NCI-H1417 (cell line): ENCODE data around the gene NECTIN1.

ENCODE experiments used
- DNase-seq, 3 experiments: peaks; one replicate each; lab custom pipeline; 2025; lab: John Stamatoyannopoulos, UW

The NECTIN1 gene

DNA sequence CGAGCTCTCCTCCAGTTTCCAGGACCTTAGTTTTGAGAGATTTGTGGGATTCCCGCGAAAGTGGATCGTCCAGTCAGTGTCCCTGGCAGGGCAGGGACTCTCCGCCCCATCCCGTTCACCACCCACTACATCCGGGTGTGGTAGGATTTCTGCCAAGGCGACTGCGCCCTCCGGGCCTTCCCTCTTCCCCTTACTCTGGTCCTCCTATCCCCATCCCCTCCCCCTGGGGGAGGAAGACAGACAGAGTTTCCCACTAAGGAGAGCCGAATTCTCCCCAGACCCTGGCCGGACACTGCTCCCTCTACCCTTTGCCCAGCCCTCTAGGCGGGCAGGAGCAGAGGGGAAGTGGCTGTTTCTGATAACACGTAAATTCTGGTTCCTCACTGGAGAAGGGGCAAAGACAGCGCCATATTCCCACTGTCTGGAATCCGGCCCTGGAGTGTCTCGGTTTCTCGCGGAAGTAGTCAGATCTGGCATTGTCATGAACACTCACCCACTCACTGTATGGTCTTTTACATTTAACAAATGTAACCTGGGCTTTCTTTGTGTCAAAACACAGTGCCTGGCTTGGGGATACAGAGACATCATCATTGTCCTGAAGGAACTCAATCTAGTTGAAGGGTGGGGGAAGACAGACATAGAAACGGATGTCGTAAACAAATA lies 1.1 kb upstream of the NECTIN1 start:
- no peak for DNase-seq

DNA sequence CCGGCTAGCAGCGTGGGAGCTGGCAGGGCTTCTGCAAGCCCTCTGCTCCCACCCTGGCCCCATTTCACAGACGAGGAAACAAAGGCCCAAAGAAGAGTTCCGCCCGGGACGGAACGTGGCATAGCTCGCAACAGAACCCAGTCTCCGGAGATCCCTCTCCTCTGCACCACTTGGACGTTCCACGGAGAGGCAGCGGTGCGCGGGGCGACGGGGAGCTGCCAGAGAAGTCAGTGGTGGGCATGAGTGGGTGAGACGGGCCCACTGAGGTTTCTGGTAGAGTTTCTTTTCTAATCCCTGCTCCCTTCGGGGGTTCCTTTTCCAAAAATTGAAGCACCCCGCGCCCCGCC lies 554 bp upstream of the NECTIN1 start:
- DNase-seq: no peak

DNA sequence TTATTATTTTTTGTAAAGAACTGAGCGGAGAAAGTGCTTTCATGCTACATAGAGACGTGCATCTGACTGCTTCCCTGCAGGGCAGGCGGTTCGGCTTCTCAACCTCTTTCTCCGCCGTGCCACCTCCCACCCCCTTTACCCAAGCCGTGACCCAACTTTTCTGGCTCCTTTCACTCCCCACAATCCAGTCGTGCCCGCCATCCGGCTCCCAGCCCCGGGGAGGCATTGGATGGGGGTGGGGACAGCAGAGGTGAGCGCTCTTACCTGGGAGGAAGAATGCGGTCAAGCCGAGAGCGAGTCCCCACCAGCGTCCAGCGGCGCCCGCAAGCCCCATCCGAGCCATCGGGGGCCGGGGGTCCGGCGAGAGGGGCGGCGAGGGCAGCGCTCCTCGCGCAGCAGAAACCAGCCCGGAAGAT lies 781 bp downstream of the NECTIN1 start:
- peak in 1 of 3 experiments; percentile 82 for DNase-seq

DNA sequence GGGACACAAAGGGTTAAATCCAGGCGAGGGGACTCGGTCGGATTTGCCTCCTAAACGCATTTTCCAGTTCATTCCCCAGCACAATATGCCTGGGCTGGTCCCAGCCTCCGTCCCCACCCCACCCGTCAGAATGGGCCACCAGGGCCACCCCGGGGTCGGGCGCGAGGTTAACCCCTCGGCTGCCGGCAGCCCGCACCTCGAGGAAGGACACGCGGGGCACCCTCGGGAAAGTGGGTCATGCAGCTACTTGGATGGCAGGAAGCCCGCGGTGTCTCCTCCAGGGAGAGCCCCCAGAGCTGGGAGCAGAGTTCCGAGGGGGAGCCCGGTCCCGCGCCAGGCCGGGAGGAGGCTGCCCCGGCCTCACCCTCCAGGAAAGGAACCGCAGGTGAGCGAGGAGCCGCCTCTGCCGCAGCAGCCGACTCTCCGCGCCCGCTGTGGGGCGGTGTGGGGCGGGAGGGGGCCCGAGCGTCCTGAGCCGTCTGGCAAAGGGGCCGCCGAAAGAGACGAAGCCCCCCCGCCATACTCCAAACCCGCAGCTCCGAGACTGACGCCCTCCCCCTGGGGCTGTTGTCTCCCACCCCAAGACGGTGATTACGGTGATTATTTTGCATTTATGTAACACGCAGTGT lies 1.4 kb downstream of the NECTIN1 start:
- DNase-seq: peak; percentile 23 to 82 (median 69)

DNA sequence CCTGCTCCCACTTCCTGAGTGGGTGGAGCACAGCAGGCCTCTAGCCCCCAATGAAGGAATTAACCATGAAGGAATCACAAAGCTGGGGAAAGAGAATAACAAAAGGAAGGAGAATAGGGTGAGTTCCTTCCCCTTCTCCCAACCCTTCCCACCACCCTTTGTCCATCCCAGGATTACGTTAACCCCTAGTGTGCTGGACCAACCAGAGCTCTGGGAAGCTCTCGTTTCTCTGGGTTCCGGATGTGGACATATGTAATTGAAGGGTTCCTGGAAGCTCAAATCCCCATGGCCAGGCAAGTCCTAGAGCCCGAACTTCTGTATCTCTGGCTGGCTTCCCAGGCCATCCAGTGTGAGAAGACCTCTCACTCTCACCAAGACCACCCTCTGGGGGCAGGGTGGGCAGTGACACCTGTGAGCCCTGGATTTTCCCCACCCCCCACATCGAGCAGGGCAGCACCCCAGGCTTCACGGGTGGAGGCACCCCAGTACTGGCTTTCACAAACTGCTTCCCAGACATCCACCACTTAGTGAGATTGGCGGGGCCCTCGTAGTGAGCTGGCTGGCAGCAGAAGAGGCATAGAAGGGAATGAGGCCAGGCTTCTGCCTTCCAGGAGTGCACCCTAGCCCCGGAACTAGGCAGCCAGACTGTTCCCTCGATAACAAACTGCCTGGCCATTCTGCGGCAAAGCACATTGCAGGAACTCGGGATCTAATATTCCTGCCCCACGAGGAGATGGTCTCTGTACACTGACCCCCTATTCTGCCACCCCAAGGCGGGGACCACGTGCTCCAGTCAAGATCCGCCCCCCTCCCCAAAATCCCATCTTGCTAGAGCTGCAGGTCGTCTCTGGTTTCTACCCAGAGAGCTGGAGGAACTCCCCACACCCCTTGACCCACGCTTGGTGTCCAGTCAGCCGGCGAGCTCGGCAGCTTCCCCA lies 2.1 kb downstream of the NECTIN1 start:
- DNase-seq: peak in 1 of 3 experiments; percentile 55

DNA sequence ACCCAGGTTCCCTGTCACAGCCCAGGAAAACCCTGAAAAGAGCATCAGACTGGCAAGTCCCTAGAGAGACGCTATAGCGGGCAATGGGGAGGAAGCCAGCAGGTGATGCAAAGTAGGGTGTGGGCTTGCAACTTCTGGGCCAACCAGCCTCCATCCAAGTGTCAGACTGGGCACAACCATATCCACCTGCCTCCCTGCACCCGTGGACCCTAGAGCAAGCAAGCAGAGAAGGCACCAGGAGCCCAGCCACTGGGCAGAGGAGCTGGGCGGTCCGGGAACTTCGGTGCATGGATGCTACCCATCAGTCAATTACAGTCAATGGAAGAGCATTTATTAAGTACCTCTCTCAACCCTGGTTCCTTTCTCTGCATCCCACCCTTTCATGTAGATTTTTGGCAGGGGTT lies 2.8 kb downstream of the NECTIN1 start:
- DNase-seq: no peak

DNA sequence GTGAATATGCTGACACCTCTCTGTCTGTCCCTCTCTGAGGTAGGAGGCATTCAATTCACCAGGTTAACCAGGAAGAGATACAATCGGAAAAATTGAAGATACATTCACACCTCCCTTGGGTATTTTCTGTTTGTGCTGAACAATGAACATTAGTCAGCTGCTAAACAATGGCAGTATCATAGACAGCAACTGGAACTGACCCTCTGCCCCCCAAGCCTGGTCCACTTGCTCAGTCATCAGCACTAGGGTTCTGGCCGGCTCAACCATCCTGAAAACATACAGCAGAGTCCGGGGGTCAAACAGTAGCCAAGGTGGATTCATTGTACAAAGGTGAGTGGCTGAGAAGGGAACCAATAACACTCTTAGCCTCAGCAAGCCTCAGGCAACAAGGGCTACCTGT lies 4.0 kb downstream of the NECTIN1 start:
- no peak for DNase-seq

DNA sequence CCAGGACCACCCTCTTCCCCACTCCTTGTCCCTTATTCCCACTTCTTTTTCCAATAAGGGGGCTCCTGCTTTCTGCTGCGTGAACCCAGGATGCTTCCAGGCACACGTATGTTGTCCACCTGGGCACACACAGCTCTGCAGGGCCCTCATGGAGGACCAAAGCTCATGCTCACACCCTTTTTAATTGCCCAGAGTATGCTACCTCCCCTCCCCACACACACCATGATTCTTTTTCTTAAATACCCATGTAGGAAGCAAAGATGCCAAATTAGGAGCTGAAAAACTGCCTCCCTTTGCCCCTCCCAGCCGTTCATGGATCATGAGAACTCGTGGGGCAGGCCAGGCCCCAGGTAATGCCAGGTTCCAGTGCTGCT lies 5.1 kb downstream of the NECTIN1 start:
- no peak for DNase-seq

DNA sequence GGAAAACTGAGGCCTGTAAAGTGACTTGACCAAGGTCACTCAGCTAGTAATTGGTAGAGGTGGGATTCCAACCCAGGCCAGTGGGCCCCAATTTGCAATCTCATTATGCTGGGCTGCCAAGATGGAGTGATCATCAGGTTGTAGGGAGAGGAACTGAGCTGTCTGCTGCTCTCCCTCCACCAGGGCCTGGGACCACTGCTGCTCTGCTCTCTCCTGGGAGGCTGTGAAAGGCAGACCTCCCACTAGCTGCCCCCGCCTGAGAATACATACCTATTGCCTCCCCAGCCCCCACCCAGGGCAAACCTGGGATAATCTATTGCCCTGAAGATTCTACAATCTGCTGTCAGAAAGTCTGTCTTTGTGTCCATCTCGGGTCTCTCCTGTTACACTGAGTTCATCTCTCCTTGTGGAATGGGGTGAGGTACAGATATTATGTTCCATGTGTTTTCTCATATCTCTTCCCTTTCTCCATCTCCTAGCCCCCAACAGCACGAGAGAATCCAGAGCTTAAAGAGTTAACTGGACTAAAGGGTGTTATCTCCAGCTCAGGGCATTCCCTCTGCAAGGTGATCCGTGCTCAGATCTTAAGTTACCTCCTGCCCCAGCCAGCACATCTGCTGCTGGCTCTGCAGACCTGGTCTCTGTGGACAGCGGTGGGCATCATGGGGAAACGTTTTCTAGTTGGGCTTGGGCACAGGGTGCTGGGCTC lies 5.6 kb downstream of the NECTIN1 start:
- DNase-seq: no peak

DNA sequence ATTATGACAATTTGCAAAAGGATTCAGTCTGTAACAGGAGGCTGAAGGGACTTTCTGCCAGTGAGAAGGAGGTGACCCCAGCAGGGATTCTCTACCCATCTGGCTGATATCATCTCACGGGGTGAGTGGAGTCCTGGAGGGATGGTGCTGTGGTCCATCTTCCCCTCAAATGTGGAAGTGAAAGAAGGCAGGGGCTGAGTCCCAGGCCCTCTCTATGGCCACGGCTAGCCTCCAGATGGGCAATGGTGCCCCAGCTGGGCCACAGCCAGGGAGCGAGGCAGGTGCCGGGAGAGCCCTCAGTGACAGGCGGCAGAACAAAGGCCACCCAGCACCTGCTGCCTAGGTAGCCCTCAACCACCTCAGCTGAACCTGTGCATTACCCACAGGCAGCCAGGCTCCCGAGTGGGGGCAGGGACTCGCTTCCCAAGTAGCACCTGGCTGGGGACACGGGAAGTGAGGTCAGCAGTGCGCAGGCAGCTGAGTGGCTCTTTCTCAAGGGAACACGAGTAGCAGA lies 6.7 kb downstream of the NECTIN1 start:
- DNase-seq: peak; percentile 78 to 96 (median 91)

DNA sequence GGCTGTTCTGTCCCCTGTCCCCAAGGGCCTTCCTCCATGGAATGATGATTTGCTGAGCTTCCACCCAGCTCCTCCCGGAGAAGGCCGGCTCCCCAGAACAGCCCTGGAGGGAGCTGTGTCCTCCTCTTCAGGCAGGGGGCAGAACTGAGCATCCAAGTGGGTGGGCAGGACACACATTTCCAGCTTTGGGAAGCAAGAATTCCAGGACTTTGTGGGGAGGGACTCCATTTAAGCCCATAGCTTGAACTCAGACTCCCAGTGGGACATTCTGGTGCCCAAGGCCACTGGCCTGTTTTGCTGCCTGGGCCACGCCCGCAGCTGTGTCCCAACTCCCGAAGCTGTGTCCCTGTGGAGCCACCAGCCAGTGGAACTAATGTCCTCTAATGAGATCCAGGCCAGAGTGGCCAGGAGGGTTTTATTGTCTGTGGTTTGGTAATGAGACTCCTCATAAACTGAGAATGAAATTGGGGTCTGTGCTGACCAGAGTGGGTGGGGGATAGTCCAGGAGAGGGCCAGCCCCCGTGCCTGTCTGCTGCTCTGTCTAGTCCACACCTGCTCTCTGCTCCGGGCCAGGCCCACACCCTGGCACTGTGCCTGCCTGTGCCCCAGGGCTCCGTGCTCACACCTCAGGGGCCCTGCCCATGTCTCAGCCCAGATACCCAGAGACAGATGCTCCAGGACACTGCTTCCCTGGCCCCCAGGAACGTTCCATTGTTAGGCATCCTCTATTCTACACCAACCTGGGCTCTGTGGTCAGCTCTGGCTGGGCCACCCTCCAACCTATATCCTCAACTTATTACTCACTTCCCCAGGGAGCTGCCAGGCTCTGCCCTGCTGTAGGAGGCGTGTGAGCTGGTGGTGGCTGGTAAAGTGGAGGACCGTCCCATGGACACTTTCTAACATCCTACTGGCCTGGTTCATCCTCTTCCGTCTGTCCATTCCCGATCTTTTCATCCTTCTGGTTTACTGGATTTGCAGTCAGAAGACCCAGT lies 7.6 kb downstream of the NECTIN1 start:
- DNase-seq: no peak

DNA sequence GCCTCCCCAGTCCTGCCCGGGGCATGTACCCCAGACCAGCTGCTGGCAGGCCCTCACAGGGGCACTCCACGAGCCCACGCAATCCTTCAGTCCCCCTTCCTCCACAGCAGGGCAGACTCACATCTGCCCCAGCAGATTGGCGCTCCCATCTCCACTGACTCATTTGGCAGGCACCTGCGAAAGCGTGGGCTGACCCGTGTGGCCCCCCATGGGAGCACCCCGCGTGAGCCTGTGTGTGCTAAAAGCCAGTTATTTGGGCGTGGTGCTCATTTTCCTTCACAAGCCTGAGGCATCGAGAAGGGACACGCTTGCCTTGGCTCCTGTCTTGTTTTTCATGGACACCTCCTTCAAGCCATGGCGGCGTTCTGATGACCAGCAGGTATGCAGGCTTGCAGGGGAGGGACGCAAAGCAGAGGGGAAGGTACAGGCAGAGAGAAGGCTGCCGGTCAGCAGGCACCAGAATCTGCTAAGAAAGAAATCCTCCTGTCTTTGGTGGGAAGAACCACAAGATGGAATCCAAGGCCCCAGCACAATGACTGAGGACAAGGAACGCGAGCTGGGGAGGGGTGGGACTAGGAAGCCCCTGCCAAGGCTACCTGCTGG lies 8.6 kb downstream of the NECTIN1 start:
- DNase-seq: no peak

DNA sequence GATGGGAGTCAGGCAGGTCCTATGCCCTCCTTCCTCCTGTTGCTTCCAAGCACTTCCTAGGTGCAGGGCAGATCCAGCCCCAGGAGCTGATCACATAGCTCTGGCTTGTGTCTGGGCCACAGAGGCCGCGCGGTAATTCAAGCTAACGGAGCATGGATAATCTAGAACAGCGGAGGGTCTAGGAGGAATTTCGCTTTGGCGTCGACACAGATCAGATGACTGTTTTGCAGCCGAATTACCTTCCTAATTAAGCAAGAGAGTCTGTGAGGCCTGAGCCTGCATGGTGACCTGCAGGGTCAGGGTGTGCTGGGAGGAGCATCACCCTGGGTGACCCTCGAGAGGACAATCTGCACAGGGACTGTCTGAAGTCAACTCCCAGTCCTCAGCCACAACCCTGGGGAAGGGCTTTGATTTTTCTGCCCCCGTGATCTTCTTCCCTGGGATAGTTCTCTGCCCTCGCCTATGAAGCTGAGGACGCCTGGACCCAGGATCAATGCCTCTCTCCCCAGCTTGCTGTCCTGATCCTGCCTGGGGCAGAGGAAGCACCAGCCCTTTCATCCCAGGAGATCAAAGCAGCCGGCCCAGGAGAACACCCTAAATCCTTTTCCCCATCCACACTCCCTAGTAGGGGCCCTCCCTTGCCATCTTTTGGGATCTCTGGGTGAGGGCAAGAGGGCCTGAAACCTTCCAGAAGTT lies 11.0 kb downstream of the NECTIN1 start:
- DNase-seq: peak in 2 of 3 experiments; percentile 40 to 64

DNA sequence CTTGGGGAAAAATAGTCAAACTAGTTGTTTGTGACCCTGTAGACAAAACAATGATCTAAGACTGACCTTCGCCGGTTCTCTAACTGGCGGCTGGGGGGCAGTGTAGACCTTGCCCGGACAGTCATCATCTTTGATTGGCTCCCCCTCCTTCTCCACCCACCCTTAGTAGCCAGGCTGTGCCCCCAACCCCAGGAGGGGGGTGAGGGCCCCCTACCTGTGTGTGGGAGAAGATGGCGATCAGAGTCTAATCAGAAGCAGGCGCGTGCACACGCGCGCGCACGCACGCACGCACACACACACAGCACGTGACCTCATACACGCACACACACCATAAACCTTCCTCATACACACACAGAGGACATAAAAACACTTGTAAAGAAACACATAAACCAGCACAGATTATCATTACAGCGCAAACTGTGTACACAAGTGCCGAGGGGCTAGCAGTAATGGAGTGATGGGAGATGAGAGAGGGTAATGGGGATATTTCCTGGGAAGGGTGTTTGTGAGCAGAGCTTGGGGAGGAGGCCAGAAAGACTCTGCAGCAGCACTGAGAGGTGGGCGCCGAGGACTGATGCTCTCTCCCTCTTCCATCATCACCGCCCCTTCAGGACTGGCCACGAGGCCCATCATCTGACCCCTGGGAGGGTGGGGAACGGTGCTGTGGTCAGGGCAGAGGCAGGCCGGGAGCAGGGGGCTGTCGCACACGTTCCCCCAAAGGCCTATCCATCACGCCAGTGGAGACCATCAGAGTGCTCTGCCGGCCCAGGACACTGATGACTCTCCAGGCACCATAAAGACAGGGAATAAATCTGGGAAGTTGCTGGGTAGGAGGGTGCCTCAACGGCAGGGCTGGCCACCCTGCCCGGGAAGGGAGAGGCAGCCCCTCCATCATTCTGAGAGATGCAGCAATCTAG lies 12.2 kb downstream of the NECTIN1 start:
- peak in 1 of 3 experiments; percentile 16 for DNase-seq

DNA sequence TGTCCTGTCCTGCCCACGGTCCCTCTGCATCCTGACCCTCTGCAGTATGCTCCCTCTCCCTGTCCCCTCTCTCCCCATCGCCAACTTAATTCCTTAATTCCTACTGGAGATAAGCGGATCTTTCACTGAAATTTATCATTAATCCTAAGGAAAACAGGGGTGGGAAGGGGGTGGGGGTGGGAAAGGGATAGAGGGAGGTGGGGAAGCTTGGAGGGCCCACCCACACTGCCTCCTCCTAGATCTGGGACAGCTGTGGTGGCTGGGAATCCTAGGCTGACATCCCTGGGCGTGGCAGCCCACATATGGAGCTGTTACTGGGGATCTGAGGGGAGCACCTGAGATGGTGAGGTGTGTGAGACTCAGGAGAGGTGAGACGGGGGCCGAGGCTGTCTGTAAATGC lies 14.4 kb downstream of the NECTIN1 start:
- DNase-seq: no peak

DNA sequence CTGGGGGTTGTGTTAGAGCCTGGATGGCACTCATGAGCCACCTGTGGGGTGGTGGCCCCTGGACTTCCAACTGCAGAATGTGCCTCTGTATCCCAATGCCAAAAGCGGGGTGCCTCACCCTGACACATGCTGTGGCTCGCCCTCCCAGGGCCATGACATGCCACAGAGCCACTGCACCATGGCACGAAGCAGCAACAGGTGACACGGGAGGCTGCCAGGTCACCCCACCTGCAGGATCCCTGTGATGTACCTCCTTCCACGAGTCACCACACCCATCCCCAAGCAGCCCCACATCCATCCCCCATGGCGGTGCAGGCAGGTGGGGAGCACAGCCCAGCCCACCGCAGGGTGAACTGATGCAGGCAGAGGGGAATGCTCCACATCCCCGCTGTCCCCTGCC lies 14.8 kb downstream of the NECTIN1 start:
- DNase-seq: no peak

DNA sequence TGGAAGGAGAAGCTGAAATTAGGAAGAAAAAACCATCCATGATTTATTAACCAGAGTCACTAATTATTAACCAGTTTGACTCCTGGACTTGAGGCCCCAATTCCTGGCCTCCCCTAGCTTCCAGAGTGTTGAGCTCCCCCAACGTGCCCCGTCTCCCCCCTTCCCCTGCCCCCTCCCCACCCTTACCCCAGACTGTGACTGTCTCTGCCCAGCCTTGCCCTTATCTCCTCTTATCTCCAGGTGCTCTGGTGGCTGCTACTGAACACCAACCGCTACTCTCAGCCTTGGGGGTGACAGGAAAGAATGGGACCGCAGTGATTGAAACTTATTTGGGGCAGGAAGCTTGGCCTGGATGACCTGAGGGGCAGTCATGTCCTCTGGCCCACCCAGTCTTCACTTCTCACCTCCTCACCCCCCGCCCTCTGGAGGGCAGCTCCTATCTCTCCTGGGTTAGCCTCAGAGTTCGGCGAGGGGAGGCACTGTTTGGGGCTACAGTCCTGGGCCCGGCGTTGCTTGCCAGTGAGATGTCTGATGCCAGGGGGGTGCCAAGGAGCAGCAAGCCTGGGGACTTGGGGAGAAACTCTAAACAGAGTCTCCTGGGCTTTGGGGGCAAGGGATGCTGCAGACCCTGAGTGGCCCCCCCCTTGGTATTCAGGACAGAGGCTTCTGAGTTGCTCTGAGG lies 15.5 kb downstream of the NECTIN1 start:
- DNase-seq: no peak
